Measurements from ENCODE around the gene SMTN. TPM values are rescaled to one million over a fixed set of nuclear protein-coding genes. Genes with fewer than 3 reads are reported as not detected.

The SMTN gene
- total and polyA plus RNA-seq, 9 of the 15 experiments (the other 6 are each of a cell fraction or from before 2014, with no cell fraction given): 2.5 to 41.1 (median 16.1) TPM

GRCh38 chr22:31122532-31123291, 41.6 kb downstream of the SMTN start, which contains the start of gene INPP5J (continued):
- TF ChIP-seq PTTG1 (tag; IDR thresholded peaks at IDR 0.05; ENCODE audit: low read depth) (no peak), DACH1 (IDR thresholded peaks at IDR 0.05; ENCODE audit: partially characterized antibody) (no peak), ERF (CRISPR knock-in tag; IDR thresholded peaks at IDR 0.05) (no peak), BRD9 (IDR thresholded peaks at IDR 0.05; ENCODE audit: low read depth, partially characterized antibody) (no peak), ATF3 (IDR thresholded peaks at IDR 0.05) (peak; percentile 80), ATF3 (CRISPR knock-in tag; conservative IDR thresholded peaks at IDR 0.05) (no peak), HDAC1 (IDR thresholded peaks at IDR 0.05) (no peak), HMBOX1 (IDR thresholded peaks at IDR 0.05) (no peak), SAP30 (IDR thresholded peaks at IDR 0.05; ENCODE audit: borderline replicate concordance, insufficient read depth, low read depth, low read length, poor library complexity, severe bottlenecking) (no peak), POLR2G (IDR thresholded peaks at IDR 0.05; ENCODE audit: low read depth, low read length) (0 out of 2 replicates have a peak, but pooled peaks have one; percentile 37), ATF7 (IDR thresholded peaks at IDR 0.05) (peak; percentile 93), ASH1L (IDR thresholded peaks at IDR 0.05; ENCODE audit: borderline replicate concordance, low read depth, partially characterized antibody) (no peak), ZNF134 (CRISPR knock-in tag; conservative IDR thresholded peaks at IDR 0.05) (no peak), ZBTB7A (IDR thresholded peaks at IDR 0.05; ENCODE audit: borderline replicate concordance, control insufficient read depth, low read depth, low read length) (no peak), ZFP91 (CRISPR knock-in tag; IDR thresholded peaks at IDR 0.05) (peak; percentile 96), RBFOX2 (IDR thresholded peaks at IDR 0.05; ENCODE audit: low read depth, low read length) (peak; percentile 43), SMAD4 (CRISPR knock-in tag; conservative IDR thresholded peaks at IDR 0.05) (no peak), ETV6 (IDR thresholded peaks at IDR 0.05; ENCODE audit: borderline replicate concordance in 1 of 2, low read depth in 2 of 2, low read length in 1 of 2) (no peak), ETV6 (CRISPR knock-in tag; IDR thresholded peaks at IDR 0.05; ENCODE audit: borderline replicate concordance) (no peak), PRDM10 (IDR thresholded peaks at IDR 0.05; ENCODE audit: partially characterized antibody) (peak; percentile 85), ZNF830 (CRISPR knock-in tag; IDR thresholded peaks at IDR 0.05) (no peak)

Measured in K562 (cell line).